NCI-H345 (cell line): ENCODE measurements around the gene C6orf52.
"Not testable (repeated sequence)": the region's sequence is repeated elsewhere in the genome, so short reads cannot be mapped to it uniquely, and the experiment has no call there.

ENCODE experiments used
- DNase-seq: peaks from one replicate; lab custom pipeline; 2025; lab: John Stamatoyannopoulos, UW

The C6orf52 gene

DNA sequence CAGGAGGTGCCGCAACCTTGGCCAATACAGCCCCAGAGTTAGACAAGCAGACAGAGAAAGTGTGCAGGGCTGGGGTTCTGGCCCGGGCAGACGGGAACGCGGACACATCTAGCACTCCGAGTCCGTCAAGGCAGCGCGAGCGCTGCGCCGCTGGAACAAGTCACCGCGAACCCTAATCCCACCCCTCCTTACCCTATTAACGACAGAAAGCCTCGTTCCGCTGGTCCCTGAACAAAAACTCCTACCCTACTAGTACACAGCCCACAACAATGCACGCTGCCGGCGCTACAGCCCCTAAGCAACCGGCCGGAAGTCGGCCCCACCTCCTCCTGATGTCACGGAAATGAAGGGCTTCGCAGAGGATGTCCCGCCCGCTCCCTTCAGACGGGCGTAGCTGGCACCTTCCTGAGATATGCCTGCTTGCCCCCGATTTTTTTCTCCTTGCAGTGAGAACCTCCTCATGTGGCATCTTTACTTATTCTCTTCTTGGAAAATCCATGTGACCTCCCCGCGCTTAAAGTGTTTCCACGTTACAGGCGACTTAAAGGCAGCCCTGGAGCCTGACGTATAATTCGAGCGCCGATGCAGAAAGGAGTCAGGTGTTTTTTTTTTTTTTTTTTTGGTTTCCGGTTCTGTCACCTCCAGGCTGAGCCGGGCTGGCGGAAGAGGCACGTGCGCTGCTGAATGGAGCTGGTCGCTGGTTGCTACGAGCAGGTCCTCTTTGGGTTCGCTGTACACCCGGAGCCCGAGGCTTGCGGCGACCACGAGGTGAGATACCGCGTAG lies at the start of gene C6orf52, which contains the start of gene PAK1IP1:
TSS of gene C6orf52 (minus strand) at position 315 of the 784 bp plus-strand sequence. CDS start 7,066 bp downstream, outside the sequence.
TSS of gene PAK1IP1 (plus strand) at position 671 of the 784 bp plus-strand sequence. CDS start at position 685, 14 bp downstream.
- DNase-seq, result peak; percentile 75

DNA sequence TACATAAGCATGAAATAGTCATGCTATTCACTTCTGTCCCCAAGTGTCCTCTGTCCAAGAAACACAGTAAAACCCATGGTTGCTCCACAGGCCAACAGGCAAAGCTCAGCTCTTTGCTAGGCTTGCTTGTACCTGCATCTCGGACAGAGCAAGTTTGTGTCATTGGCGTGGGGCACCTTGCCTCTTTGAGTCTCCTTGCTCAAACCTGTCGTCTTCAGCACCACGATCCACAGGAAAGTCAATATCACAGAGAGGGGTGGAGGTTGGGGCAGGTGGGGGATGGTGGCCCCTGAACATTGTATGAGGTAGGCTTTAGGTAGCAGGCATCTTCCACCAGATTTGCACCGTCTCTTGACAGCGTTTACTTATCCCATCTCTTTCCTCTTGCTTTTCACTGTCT lies 49.1 kb upstream of the C6orf52 start:
- DNase-seq, result no peak

DNA sequence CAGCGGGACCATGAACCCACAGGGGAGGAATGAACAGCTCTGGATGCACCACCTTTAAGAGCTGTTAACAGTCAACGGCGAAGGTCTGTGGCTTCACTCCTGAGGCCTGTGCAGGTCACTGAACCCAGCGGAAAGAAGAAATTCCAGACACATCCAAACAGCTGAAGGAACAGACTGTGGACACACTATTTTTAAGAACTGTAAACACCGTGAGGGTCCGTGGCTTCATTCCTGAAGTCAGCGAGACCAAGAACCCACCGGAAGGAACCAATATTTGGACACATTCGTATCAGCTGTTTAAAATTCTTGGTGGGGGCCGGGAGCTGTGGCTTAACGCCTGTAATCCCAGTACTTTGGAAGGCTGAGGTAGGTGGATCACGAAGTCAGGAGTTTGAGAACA lies 47.8 kb upstream of the C6orf52 start:
- DNase-seq, result no peak

DNA sequence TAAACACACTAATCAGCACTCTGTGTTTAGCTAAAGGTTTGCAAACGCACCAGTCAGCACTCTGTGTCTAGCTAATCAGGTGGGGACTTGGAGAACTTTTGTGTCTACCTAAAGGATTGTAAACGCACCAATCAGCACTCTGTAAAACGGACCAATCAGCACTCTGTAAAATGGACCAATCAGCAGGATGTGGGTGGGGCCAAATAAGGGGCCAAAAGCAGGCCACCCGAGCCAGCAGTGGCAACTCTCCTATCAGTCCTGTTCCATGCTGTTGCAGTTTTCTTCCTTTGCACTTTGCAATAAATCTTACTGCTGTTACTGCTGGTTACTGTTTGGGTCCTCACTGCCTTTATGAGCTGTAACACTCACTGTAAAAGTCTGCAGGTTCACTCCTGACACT lies 47.2 kb upstream of the C6orf52 start:
- not testable (repeated sequence) for DNase-seq

DNA sequence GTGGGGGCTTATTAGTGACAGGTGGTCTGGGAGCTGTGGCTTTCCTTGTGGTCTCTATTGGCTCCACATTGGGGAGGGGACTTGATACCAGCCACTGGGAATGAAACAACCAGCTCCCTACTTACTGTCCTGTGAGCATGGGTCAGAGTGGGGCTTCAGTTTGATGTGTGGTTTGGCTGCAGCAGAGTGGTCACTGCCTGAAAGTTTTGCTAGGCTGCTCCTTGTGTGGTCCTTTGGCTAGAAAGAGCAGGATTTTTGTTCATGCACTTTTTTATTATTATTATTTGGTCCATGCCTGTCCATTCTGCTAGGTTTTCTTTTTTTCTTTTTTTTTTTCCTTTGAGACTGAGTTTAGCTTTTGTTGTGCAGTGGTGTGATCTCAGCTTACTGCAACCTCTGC lies 45.6 kb upstream of the C6orf52 start:
- no peak for DNase-seq

DNA sequence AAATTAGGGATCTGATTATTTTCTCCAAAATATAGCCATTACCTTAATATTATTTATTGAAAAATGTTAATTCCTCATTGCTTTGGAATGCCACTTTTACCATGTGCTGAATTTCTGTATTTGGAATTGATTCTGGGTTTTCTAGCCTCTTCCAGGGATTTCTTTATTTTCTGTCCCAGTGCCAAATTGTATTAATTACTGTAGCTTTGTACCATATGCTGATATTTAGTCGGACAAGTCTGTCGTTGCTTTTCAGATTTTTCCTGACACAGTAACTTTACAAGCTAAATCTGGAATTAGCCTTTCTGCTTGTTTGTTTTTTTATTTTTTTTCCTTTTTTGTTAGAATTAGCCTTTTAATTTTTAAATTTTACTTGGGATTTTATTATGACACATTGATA lies 42.3 kb upstream of the C6orf52 start:
- no peak for DNase-seq

DNA sequence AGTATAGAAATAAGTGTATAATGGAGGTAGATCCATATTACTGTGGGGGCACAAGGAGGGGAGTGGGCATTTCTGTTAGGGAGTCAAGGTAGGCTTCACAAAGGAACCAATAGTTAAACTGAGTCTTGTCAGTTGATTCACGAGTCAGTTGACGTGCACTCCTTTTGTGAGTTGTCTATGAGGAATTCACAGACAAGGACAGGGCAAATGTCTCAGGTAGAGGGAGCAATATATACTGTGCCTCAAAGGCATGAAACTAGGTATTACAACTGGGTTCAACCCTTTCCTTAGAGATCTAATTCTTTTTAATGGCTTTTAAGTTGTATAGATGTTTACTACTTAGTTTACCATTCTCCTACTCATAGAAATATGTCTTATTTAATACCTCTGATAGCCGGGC lies 39.4 kb upstream of the C6orf52 start:
- DNase-seq, result no peak

DNA sequence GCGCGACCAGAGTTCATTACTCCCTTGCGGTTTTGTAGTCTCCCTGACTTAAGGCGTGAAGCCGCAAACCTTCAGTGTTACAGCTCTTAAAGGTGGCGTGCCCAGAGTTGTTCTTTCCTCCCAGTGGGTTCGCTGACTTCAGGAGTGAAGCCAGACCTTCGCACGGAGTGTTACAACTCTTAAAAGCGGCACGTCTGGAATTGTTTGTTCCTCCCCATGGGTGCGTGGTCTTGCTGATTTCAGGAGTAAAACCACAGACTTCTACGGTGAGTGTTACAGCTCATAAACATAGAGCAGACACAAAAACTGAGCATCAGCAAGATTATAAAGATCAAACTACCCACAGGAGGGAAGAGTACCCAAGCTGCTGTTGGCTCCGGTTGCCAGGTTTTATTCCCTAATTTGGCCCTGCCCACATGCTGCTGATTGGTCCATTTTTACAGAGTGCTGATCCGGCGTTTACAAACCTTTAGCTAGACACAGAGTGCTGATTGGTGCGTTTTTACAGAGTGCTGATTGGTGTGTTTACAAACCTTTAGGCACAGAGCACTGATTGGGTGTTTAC lies 38.8 kb upstream of the C6orf52 start:
- DNase-seq, result no peak

DNA sequence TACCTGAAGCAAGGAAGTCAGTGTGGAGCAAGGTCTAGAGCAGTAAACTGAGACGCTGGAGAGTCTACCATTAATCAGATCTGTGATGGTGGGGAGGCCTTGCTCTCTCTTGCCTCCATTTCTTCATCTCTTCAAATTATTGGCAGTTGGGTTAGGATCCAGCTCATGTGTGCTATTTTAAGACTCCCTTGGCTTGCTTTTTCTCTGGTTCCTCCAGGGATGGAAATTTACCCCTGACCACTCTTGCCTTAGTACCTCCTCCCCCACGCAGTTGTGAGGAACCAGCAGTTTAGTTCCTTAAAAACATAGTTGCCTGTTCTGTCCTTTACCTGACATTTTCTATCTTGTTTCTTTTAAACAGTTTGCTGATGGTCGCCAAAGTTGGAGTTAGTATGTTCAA lies 35.8 kb upstream of the C6orf52 start:
- DNase-seq, result no peak

DNA sequence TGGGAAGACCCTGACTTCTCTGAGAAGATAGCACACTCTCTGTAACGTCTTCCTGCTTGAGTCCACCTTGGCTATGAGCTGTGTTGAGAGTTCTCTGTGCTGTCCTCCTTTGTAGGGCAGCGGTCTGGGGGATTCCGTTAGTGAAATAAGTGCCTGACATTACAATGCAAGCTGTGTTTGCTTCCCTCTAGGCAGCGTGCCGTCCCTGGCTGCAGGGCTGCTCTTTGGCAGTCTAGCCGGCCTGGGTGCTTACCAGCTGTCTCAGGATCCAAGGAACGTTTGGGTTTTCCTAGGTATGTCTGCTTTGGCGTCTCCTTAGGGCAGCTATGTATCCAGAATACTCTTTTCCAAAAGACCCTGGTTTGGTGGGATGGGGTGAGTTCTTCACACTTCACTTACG lies 31.3 kb upstream of the C6orf52 start:
- no peak for DNase-seq

DNA sequence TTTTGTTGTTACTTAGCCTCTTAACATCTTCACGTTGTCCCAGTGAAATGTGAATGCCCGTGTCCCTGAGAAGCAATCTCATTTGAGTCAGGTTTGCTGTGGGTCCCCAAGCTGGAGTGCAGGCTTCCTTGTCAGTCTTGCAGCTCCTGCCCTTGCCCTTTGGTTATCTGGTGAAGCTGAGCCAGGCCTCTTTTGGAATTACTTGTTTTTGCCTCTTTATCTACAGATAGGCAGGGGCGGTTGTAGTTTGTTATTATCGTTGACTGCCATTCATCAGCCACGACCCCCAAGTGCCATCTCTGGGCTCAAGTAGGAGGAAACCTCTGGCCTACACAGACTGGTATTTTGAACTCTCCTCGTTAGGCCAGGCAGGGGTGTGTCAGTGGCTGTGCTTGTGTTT lies 30.6 kb upstream of the C6orf52 start:
- no peak for DNase-seq

DNA sequence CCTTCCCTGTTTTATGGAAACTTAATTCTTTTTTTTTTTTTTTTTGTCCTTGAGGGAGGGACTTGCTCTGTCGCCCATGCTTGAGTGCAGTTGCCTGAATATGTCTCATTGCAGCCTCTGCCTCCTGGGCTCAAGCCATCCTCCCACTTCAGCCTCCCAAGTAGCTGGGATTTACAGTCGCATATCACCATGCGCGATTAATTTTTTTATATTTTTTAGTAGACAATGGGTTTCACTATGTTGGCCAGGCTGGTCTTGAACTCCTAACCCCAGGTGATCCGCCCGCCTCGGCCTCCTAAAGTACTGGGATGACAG lies 29.1 kb upstream of the C6orf52 start:
- DNase-seq, result no peak

DNA sequence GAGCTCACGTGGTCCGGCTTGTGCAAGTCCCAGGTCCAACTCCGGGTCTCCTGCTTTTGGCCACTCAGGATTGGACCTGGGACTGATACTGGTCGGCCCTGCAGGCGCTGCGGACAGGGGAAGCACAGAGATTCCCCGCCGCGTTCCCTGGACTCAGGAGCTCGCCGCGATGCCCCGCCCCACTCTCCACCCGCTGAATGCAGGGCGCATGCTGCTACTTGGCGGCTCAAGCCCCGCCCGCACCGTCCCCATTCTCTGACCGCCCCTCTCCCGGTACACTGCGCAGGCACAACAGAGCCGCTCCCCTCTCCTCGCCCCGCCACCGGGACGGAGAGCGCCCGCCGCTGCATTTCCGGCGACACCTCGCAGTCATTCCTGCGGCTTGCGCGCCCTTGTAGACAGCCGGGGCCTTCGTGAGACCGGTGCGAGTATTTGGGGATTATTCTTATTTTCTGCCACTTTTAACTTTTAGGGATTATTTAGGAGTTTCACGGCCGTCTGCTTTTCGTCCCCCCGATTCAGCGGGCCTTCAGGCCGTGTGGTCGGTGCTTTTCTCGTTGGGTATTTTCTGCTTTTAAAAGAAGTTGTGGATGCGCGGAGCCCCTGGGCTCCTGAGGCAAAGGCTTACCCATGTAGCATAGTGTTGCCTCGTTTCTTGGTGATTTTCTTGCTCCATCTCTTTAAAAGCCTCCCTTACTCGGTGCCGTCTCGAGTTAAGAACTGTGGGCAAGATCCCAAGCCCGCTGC lies 28.6 kb upstream of the C6orf52 start, which contains the start of gene TMEM14C:
TSS of gene TMEM14C (plus strand) at position 251 of the 747 bp plus-strand sequence. CDS start 1,544 bp downstream, outside the sequence.
- peak; percentile 77 for DNase-seq

DNA sequence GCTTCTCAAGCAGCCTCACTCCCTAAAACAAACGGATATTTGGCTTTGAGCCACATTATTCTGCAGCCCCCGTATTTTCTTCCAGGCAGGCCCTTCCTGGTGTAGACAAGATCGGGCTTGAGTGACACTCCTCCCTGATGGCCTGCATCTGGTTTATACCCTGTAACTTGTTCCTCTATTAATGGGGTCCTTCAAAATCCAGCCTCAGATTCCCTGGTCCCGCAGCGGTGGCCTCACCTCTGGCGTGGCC lies 28.1 kb upstream of the C6orf52 start:
- DNase-seq, result no peak

DNA sequence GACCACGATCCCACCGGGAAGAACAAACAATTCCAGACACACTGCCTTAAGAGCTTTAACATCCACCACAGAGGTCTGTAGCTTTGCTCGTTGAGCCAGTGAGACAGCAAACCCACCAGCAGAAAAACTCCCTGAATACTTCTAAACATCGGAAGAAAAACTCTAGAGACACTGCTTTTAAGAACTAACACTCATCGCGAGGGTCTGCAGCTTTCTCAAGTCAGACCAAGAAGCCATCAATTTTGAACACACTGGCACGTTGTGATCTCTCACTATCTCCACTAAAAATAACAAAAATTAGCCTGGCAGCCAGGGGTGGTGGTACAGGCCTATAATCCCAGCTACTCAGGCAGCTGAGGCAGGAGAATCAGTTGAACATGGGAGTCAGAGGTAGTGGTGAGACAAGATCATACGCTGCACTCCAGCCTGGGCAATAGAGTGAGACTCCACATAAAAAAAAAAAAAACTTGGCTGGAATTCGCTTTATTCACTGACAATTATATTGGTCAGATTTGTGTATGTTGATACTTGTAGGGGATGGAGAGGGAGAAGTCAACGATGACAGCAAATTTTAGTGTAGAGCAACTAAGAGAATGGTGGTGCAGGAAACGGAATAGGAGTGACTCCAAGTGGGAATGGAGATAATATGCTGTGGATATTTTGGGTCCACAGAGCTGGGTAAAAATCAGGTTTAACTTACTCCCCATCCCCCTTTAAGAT lies 27.6 kb upstream of the C6orf52 start:
- no peak for DNase-seq

DNA sequence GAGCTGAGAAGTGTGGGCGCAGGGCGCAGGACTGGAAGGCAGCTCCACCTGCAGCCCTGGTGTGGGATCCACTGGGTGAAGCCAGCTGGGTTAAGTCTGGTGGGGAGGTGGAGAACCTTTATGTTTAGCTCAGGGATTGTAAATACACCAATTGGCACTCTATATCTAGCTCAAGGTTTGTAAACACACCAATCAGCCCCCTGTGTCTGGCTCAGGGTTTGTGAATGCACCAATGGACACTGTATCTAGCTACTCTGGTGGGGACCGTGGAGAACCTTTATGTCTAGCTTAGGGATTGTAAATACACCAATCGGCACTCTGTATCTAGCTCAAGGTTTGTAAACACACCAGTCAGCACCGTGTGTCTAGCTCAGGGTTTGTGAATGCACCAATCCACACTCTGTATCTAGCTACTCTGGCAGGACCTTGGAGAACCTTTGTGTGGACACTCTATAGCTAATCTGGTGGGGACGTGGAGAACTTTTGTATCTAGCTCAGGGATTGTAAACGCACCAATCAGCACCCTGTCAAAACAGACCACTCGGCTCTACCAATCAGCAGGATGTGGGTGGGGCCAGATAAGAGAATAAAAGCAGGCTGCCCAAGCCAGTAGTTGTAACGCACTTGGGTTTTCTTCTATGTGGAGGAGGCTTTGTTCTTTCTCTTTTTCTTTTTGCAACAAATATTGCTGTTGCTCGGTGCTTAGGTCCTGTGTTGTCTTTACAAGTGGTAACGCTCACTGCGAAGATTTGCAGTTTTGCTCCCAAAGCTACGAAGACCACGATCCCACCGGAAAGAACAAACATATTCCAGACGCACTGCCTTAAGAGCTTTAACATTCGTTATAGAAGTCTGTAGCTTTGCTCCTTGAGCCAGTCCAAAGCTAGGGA lies 26.8 kb upstream of the C6orf52 start:
- DNase-seq, result peak; percentile 7

DNA sequence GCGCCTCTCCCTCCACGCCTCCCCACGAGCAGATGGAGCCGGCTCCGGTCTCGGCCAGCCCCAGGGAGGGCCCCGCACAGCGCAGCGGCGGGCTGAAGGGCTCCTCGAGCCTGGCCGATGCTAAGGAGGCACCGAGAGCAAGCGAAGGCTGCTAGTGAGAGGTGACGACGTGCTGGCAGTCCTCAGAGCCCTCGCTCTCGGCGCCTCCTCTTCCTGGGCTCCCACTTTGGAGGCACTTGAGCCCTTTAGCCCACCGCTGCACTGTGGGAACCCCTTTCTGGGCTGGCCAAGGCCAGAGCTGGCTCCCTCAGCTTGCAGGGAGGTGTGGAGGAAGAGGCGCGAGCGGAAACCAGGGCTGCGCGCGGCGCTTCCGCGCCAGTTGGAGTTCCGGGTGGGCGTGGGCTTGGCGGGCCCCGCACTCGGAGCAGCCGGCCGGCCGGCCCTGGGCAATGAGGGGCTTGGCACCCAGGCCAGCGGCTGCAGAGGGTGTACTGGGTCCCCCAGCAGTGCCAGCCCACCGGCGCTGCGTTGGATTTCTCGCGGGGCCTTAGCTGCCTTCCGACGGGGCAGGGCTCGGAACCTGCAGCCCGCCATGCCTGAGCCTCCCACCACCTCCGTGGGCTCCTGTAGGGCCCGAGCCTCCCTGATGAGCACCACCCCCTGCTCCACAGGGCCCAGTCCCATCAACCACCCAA lies 26.0 kb upstream of the C6orf52 start:
- DNase-seq, result no peak

DNA sequence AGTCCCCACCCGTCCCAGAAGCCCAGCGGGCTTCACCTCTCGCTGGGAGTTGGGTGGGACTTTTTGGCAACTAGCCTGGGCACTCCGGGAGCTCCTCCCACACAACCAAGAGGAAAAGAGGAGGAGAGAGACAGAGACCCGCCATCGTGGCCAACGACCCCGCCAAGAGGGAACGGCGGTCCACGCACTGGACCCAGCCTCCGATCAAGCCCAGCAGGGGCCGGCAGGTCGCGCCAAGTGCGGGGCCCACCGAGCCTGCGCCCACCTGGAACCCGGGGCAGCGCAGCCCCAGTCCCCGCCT lies 25.5 kb upstream of the C6orf52 start:
- DNase-seq, result no peak

DNA sequence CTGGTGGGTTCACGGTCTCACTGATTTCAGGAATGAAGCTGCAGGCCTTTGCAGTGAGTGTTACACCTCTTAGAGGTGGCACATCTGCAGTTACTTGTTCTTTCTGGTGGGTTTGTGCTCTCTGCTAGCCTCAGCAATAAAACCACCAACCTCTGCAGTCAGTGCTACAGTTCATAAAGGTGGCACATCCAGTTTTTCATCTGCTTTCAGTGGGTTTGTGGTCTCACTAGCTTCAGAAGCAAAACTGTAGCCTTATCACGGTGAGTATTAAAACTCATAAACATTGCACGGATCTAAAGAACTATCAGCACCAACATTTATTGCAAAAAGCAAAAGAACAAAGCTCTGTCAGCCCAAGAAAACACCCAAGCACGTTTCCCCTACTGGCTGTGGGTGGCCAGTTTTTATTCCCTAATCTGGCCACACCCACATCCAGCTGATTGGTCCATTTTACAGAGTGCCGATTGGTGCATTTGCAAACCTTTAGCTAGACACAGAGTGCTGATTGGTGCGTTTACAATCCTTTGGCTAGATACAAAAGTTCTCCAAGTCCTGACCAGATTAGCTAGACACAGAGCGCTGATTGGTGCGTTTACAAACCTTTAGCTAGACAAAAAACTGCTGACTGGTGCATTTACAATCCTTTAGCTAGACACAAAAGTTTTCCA lies 25.0 kb upstream of the C6orf52 start:
- no peak for DNase-seq

DNA sequence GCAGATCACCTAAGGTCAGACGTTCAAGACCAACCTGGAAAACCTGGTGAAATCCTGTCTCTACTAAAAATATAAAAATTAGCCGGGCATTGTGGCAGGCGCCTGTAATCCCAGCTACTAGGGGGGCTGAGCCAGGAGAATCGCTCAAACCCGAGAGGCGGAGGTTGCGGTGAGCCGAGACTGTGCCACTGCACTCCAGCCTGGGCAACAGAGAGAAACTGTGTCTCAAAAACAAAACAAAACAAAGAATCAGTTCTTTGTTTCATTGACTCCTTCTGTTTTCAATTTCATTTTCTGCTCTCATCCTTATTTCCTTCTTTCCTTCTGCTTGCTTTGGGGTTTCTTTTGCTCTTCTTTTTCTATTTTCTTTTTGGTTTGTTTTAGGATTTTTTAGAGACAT lies 19.5 kb upstream of the C6orf52 start:
- no peak for DNase-seq

DNA sequence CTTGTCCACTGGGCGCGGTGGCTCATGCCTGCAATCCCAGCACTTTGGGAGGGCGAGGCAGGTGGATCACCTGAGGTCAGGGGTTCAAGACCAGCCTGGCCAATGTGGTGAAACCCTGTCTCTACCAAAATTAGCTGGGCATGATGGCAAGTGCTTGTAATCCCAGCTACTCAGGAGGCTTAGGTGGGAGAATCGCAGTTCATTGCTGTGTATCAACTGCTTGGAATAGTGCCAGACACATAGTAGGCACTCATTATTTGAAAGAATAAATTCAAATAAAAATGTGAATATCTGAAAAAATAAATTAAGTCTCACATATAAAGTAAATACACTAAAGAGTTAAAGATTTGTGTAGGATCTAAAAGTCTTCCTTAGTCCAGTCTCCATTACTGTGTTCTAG lies 2.2 kb upstream of the C6orf52 start:
- no peak for DNase-seq
